Endothelial cell of umbilical vein (primary cell): Measurements from ENCODE around the gene CTTN. TPM values are rescaled to one million over a fixed set of nuclear protein-coding genes. Genes with fewer than 3 reads are reported as not detected.

Source experiments
- BruUV-seq: library from RNA; stranded (reverse); fragments of 400-500 nt; replicated peaks from 2 replicates; lab custom pipeline; 2021; lab: Mats Ljungman, UMichigan
- CTCF ChIA-PET: fragments of 300-600, 350-600 bp; sonication (Branson Sonifier 250); formaldehyde crosslinking; loops from one replicate; lab custom pipeline; 2021; ENCODE audit warnings: antibody characterized with exemption, inconsistent platforms; lab: Charles Lee
- POLR2A ChIA-PET: fragments of 300-600, 350-600 bp; sonication (Branson Sonifier 250); formaldehyde crosslinking; loops from one replicate; lab custom pipeline; 2021; ENCODE audit warnings: antibody characterized with exemption, inconsistent platforms; lab: Charles Lee
- DNase-seq: peaks from one replicate; pipeline ENCODE4 v3.0.0-alpha.2; 2011; ENCODE audit warnings: low read depth, low spot score
- FAIRE-seq: peaks from 2 replicates; lab custom pipeline; 2011; peaks lifted over from hg19 to GRCh38; lab: Jason Lieb, UNC
- H2AFZ ChIP-seq: 2 replicates; pipeline ENCODE4 v1.6.0; 2012; ENCODE audit warnings: low read depth, low read length, control low read depth, inconsistent platforms
- H3K27ac ChIP-seq: 2 replicates; pipeline ENCODE4 v1.5.1; 2011; ENCODE audit warnings: low read depth, mild to moderate bottlenecking, control low read depth, low read length, moderate library complexity; ENCODE audit not compliant: insufficient read depth
- H3K27me3 ChIP-seq, 2 experiments: 2 replicates each; pipeline versions ENCODE4 v1.6.0 to v1.6.1; 2011; ENCODE audit warnings: low read length in 2 of 2, mixed read lengths in 1 of 2; ENCODE audit not compliant: control insufficient read depth in 2 of 2, insufficient read depth in 2 of 2
- H3K36me3 ChIP-seq, 2 experiments: 2 replicates in 1 of 2; 3 replicates in 1 of 2; pipeline ENCODE4 v1.5.1; 2011; ENCODE audit warnings: low read length in 2 of 2, mild to moderate bottlenecking in 1 of 2, moderate library complexity in 1 of 2; ENCODE audit not compliant: control insufficient read depth in 2 of 2, insufficient read depth in 2 of 2; ENCODE audit errors: extremely low read depth in 1 of 2
- H3K4me1 ChIP-seq: 3 replicates; pipeline ENCODE4 v1.5.1; 2011; ENCODE audit warnings: mild to moderate bottlenecking, low read length; ENCODE audit not compliant: control insufficient read depth, insufficient read depth; ENCODE audit errors: extremely low read depth
- H3K4me2 ChIP-seq: 2 replicates; pipeline ENCODE4 v1.6.1; 2011; ENCODE audit warnings: low read length, control low read depth, mixed read lengths; ENCODE audit not compliant: insufficient read depth
- H3K4me3 ChIP-seq, 3 experiments: fragments of 200-600 bp in 1 of 3; sonication (generic), shearing (Covaris generic) in 1 of 3; replicated peaks in 1 of 3; 2 replicates each; pipeline ENCODE4 v1.5.1; 2011 to 2016; ENCODE audit warnings: control low read depth in 3 of 3, low read length in 3 of 3, mild to moderate bottlenecking in 2 of 3, inconsistent platforms in 1 of 3, low read depth in 1 of 3, moderate library complexity in 1 of 3; ENCODE audit not compliant: insufficient read depth in 1 of 3
- H3K79me2 ChIP-seq: 2 replicates; pipeline ENCODE4 v1.6.0; 2012; ENCODE audit warnings: low read length, inconsistent platforms; ENCODE audit not compliant: control insufficient read depth, insufficient read depth
- H3K9ac ChIP-seq: replicated peaks from 2 replicates; pipeline ENCODE3; 2011; ENCODE audit warnings: low read length, control low read depth; ENCODE audit not compliant: insufficient read depth; ENCODE audit errors: extremely low read depth
- H3K9me1 ChIP-seq: replicated peaks from 3 replicates; pipeline ENCODE4 v1.6.0; 2011; ENCODE audit warnings: mild to moderate bottlenecking, low read length; ENCODE audit not compliant: control insufficient read depth, insufficient read depth; ENCODE audit errors: extremely low read depth
- H3K9me3 ChIP-seq: replicated peaks from 2 replicates; pipeline ENCODE4 v1.5.1; 2012; ENCODE audit warnings: low read length, inconsistent platforms; ENCODE audit not compliant: control insufficient read depth, insufficient read depth
- H4K20me1 ChIP-seq: replicated peaks from 2 replicates; pipeline ENCODE3; 2011; ENCODE audit warnings: mild to moderate bottlenecking, low read length; ENCODE audit not compliant: control insufficient read depth, insufficient read depth; ENCODE audit errors: extremely low read depth
- CTCF ChIP-seq, 2 donors: IDR thresholded peaks; 1 replicate in 1 of 2; 2 replicates in 1 of 2; pipeline ENCODE4 v1.5.1; 2011; ENCODE audit warnings: low read length in 2 of 2, mild to moderate bottlenecking in 2 of 2, moderate library complexity in 2 of 2, control low read depth in 1 of 2, inconsistent platforms in 1 of 2, low read depth in 1 of 2; ENCODE audit not compliant: insufficient read depth in 1 of 2; ENCODE audit errors: extremely low read depth in 1 of 2
- EZH2 ChIP-seq: IDR thresholded peaks from 2 replicates; pipeline ENCODE4 v1.6.1; 2012; ENCODE audit warnings: borderline replicate concordance, low read depth, mild to moderate bottlenecking, moderate library complexity, low read length, inconsistent platforms; ENCODE audit not compliant: severe bottlenecking
- FOS ChIP-seq: IDR thresholded peaks from 2 replicates; pipeline ENCODE4 v1.6.1; 2011; ENCODE audit warnings: mild to moderate bottlenecking, low read length, moderate library complexity, borderline replicate concordance; ENCODE audit not compliant: insufficient read depth
- GATA2 ChIP-seq: IDR thresholded peaks from 2 replicates; pipeline ENCODE4 v1.7.0; 2011; ENCODE audit warnings: low read depth, mild to moderate bottlenecking, moderate library complexity, mixed read lengths, low read length; ENCODE audit not compliant: insufficient read length, insufficient read depth
- JUN ChIP-seq: IDR thresholded peaks from 2 replicates; pipeline ENCODE4 v1.6.1; 2011; ENCODE audit warnings: borderline replicate concordance, low read depth; ENCODE audit not compliant: insufficient read length, insufficient read depth
- MAX ChIP-seq: IDR thresholded peaks from 2 replicates; pipeline ENCODE4 v1.6.1; 2011; ENCODE audit not compliant: insufficient read depth, insufficient read length
- MYC ChIP-seq: IDR thresholded peaks from one replicate; pipeline ENCODE4 v1.6.1; 2011; ENCODE audit warnings: mild to moderate bottlenecking, low read depth, low read length
- POLR2A ChIP-seq: IDR thresholded peaks from 2 replicates; pipeline ENCODE4 v1.6.1; 2012; ENCODE audit warnings: low read depth, mild to moderate bottlenecking, control low read depth, low read length
- POLR2AphosphoS5 ChIP-seq: IDR thresholded peaks from 2 replicates; pipeline ENCODE4 v1.6.1; 2012; ENCODE audit warnings: low read depth, mild to moderate bottlenecking, control low read depth, low read length, moderate library complexity; ENCODE audit not compliant: insufficient read depth
- dilution Hi-C: fragments of 300-500 bp; cut with MboI; formaldehyde crosslinking; loops from one replicate; pipeline ENCODE4 v1.15.0; 2019; ENCODE audit warnings: low sequenced_read_pairs; ENCODE audit not compliant: extremely low pct_ligation_motif_present
- intact Hi-C: fragments of 100-400 bp; cut with micrococcal nuclease; formaldehyde crosslinking; loops from one replicate; pipeline ENCODE4 v1.10.0; 2022
- polyA plus RNA-seq, 4 experiments: library from polyadenylated mRNA; depleted of rRNA in 3 of 4; stranded (reverse) in 3 of 4; unstranded in 1 of 4; fragments of >200 nt; gene quantifications; 2 replicates each; pipeline versions ENCODE4 v1.2.1 to v1.2.3, GENCODE V29; 2011 to 2012; ENCODE audit warnings: missing spikeins in 1 of 4
- total RNA-seq: library from RNA; stranded (reverse); gene quantifications from 2 replicates; pipeline ENCODE4 v1.2.3, GENCODE V29; 2021

The CTTN gene
- total and polyA plus RNA-seq, 2 donors (not counting 3 experiments of a cell fraction or from before 2014, with no cell fraction given): 161 to 330 TPM

- intact Hi-C loops: loop anchor here (10.0 kb wide), 1 partner anchor 559 kb away; no protein-coding TSS in a partner anchor
- no peaks in the 10 kb centered on the region for H3K9me1 ChIP-seq
- dilution Hi-C loops: no loop called here
- no peaks in the 10 kb centered on the region for H3K4me1 ChIP-seq
- no TSS peak for BruUV-seq
- DNase-seq (no peak), FAIRE-seq (no peak)
- no peak overlapping the region for H3K4me2 ChIP-seq
- H3K9ac ChIP-seq: no peak overlapping the region
- H3K9me3 ChIP-seq: no peaks in the 10 kb centered on the region
- no peaks in the 10 kb centered on the region for H3K27me3 ChIP-seq
- no peak for TF ChIP-seq GATA2
- TF ChIP-seq MAX: no peak
- no peak for TF ChIP-seq JUN
- TF ChIP-seq POLR2AphosphoS5: no peak
- no peak for TF ChIP-seq MYC
- TF ChIP-seq FOS: no peak
- no peak for TF ChIP-seq POLR2A
- no peak for TF ChIP-seq EZH2
- no peak for TF ChIP-seq CTCF (IDR thresholded peaks at IDR 0.05; ENCODE audit: extremely low read depth in 1 of 2, insufficient read depth in 1 of 2, low read depth in 1 of 2, low read length in 2 of 2)
- no peak overlapping the region for H3K27ac ChIP-seq
- POLR2A ChIA-PET: no interaction called here
- no peak overlapping the region for H3K4me3 ChIP-seq
- CTCF ChIA-PET: no interaction called here
- no peak overlapping the region for H2AFZ ChIP-seq
- H3K79me2 ChIP-seq: no peaks in the 10 kb centered on the region
- no peaks in the 10 kb centered on the region for H3K36me3 ChIP-seq
- H4K20me1 ChIP-seq: no peaks in the 10 kb centered on the region
These were observed 75.0 kb downstream of the CTTN start for GRCh38 chr11:70473186-70473872.
